Tibial nerve (tissue), 4 donors: ENCODE results near the gene SAXO1. TPM values are rescaled to one million over a fixed set of nuclear protein-coding genes. Genes with fewer than 3 reads are reported as not detected.
A peak's percentile ranks its signal among the peaks of the same experiment; 100 is the strongest.

Source experiments
- DNase-seq, 2 donors: peaks; one replicate each; pipeline ENCODE4 v3.0.0-alpha.2; 2019; ENCODE audit warnings: low spot score in 2 of 2
- H3K27ac ChIP-seq, 4 donors: fragments of 200-600 bp; sonication (generic) in 3 of 4; one replicate each; pipeline ENCODE4 v1.5.1; 2017 to 2019; ENCODE audit warnings: mild to moderate bottlenecking in 1 of 4
- H3K27me3 ChIP-seq, 2 donors: fragments of 200-600 bp; sonication (generic) in 1 of 2; one replicate each; pipeline versions ENCODE4 v1.5.1 to v1.6.0; 2017 to 2019
- H3K36me3 ChIP-seq, 3 donors: fragments of 200-600 bp; sonication (generic); one replicate each; pipeline ENCODE4 v1.5.1; 2018 to 2019
- H3K4me1 ChIP-seq, 4 donors: fragments of 200-600 bp; sonication (generic) in 3 of 4; one replicate each; pipeline ENCODE4 v1.5.1; 2017 to 2019
- H3K4me3 ChIP-seq, 4 donors: fragments of 200-600 bp; sonication (generic) in 3 of 4; one replicate each; pipeline ENCODE4 v1.5.1; 2017 to 2019; ENCODE audit warnings: mild to moderate bottlenecking in 1 of 4, moderate library complexity in 1 of 4
- H3K9me3 ChIP-seq, 4 donors: fragments of 200-600 bp; sonication (generic) in 3 of 4; one replicate each; pipeline ENCODE4 v1.5.1; 2017 to 2019
- CTCF ChIP-seq, 5 experiments: fragments of 200-600 bp in 3 of 5; fragments of 450-650 bp in 2 of 5; sonication (generic) in 3 of 5; IDR thresholded peaks; one replicate each; pipeline ENCODE4 v1.5.1; 2016 to 2019; ENCODE audit warnings: antibody characterized with exemption in 5 of 5, mild to moderate bottlenecking in 3 of 5, moderate library complexity in 2 of 5
- EP300 ChIP-seq, 2 donors: sonication (generic); formaldehyde crosslinking; IDR thresholded peaks; one replicate each; pipeline ENCODE4 v1.6.1; 2017; ENCODE audit warnings: antibody characterized with exemption in 2 of 2, mild to moderate bottlenecking in 1 of 2
- POLR2A ChIP-seq, 2 donors: fragments of 450-650 bp; IDR thresholded peaks; one replicate each; pipeline ENCODE4 v1.6.1; 2017; ENCODE audit warnings: antibody characterized with exemption in 2 of 2, mild to moderate bottlenecking in 2 of 2, moderate library complexity in 2 of 2
- WGBS, 2 donors: methylation state at CpG; one replicate each; pipeline ENCODE4 v1.1.5; 2018; 5-methylcytosine and 5-hydroxymethylcytosine counted together
- total RNA-seq, 4 donors: library from RNA; depleted of rRNA; stranded (reverse); fragments of >200 nt; gene quantifications; one replicate each; pipeline ENCODE4 v1.1.0, GENCODE V29; 2016

Gene SAXO1
- total RNA-seq, 4 donors from 2014 or later = 0.39 to 1.0 TPM; not detected in 2

GRCh38 chr9:18978188-18978587, 54.8 kb downstream of the SAXO1 start:
- Histone ChIP-seq H3K36me3 (no peaks in the 10 kb centered on the region), H3K27ac (no peak overlapping the region), H3K4me3 (no peak overlapping the region), H3K9me3 (peaks cover 0 to 2% (median 0%) of the 10 kb centered on the region in 4 donors), H3K4me1 (peaks cover 0 to 11% (median 3%) of the 10 kb centered on the region in 4 donors), H3K27me3 (no peaks in the 10 kb centered on the region)
- WGBS, 2 donors = 97 to 98% methylated on average over 2 of the region's 2 CpGs
- no peak for DNase-seq
- TF ChIP-seq EP300 (IDR thresholded peaks at IDR 0.05) = no peak
- TF ChIP-seq CTCF (IDR thresholded peaks at IDR 0.05) = no peak
- TF ChIP-seq POLR2A (IDR thresholded peaks at IDR 0.05) = no peak

GRCh38 chr9:18976709-18977531, 56.1 kb downstream of the SAXO1 start:
- TF ChIP-seq CTCF (IDR thresholded peaks at IDR 0.05) (no peak), EP300 (IDR thresholded peaks at IDR 0.05) (no peak), POLR2A (IDR thresholded peaks at IDR 0.05) (no peak)

GRCh38 chr9:18976221-18976708, 56.7 kb downstream of the SAXO1 start:
- peak overlapping the region in 3 of 4 donors; percentile 1 to 23 (median 19) for H3K27ac ChIP-seq
- TF ChIP-seq EP300 (IDR thresholded peaks at IDR 0.05) = no peak
- TF ChIP-seq POLR2A (IDR thresholded peaks at IDR 0.05) = no peak
- no peak for TF ChIP-seq CTCF (IDR thresholded peaks at IDR 0.05)
- H3K4me1 ChIP-seq = peaks cover 0 to 9% (median 3%) of the 10 kb centered on the region in 4 donors
- WGBS, 2 donors = 36 to 42% methylated on average over 4 of the region's 4 CpGs
- DNase-seq = no peak
- no peaks in the 10 kb centered on the region for H3K27me3 ChIP-seq
- H3K4me3 ChIP-seq = peak overlapping the region in 1 of 4 donors; percentile 11
- H3K36me3 ChIP-seq = no peaks in the 10 kb centered on the region
- no peaks in the 10 kb centered on the region for H3K9me3 ChIP-seq

More at GRCh38 chr9:18976709-18977531, 56.1 kb downstream of the SAXO1 start:
- H3K36me3 ChIP-seq = no peaks in the 10 kb centered on the region
- no peak for DNase-seq
- peak overlapping the region in 2 of 4 donors; percentile 1 to 23 for H3K27ac ChIP-seq
- peak overlapping the region in 1 of 4 donors; percentile 11 for H3K4me3 ChIP-seq
- peaks cover 0 to 11% (median 3%) of the 10 kb centered on the region in 4 donors for H3K4me1 ChIP-seq
- H3K27me3 ChIP-seq = no peaks in the 10 kb centered on the region
- WGBS, 2 donors = 54 to 55% methylated on average over 12 of the region's 12 CpGs
- no peaks in the 10 kb centered on the region for H3K9me3 ChIP-seq

GRCh38 chr9:18973348-18973747, 59.7 kb downstream of the SAXO1 start:
- Histone ChIP-seq H3K27me3 (no peaks in the 10 kb centered on the region), H3K27ac (no peak overlapping the region), H3K4me3 (no peak overlapping the region), H3K9me3 (no peaks in the 10 kb centered on the region), H3K4me1 (peaks cover 0 to 6% (median 0%) of the 10 kb centered on the region in 4 donors), H3K36me3 (no peaks in the 10 kb centered on the region)
- no peak for DNase-seq
- 87 to 88% methylated on average over 2 of the region's 2 CpGs for WGBS, 2 donors
- TF ChIP-seq POLR2A (IDR thresholded peaks at IDR 0.05) (no peak), EP300 (IDR thresholded peaks at IDR 0.05) (no peak), CTCF (IDR thresholded peaks at IDR 0.05) (no peak)

- H3K4me3 ChIP-seq = no peak overlapping the region
Measured at GRCh38 chr9:18972675-18973074, 60.3 kb downstream of the SAXO1 start.

More at GRCh38 chr9:18972675-18973074, 60.3 kb downstream of the SAXO1 start:
- no peak overlapping the region for H3K27ac ChIP-seq
- 89 to 91% methylated on average over 5 of the region's 5 CpGs for WGBS, 2 donors
- DNase-seq = no peak
- H3K9me3 ChIP-seq = no peaks in the 10 kb centered on the region
- no peaks in the 10 kb centered on the region for H3K27me3 ChIP-seq
- TF ChIP-seq EP300 (IDR thresholded peaks at IDR 0.05) (no peak), POLR2A (IDR thresholded peaks at IDR 0.05) (no peak), CTCF (IDR thresholded peaks at IDR 0.05) (no peak)
- peaks cover 0 to 6% (median 0%) of the 10 kb centered on the region in 4 donors for H3K4me1 ChIP-seq
- H3K36me3 ChIP-seq = no peaks in the 10 kb centered on the region
